ENCODE measurements around the gene RALGPS1.

The RALGPS1 gene

GRCh38 chr9:127097683-127098082 lies 183.1 kb downstream of the RALGPS1 start:
- no peak for TF ChIP-seq CTCF (IDR thresholded peaks at IDR 0.05; ENCODE audit: low read depth, low read length)
- H3K4me3 ChIP-seq (ENCODE audit: low read depth, low read length) = no peak overlapping the region

- no peak for TF ChIP-seq CTCF (IDR thresholded peaks at IDR 0.05; ENCODE audit: low read depth, low read length)
- H3K4me3 ChIP-seq (ENCODE audit: low read depth, low read length) = no peak overlapping the region
Measured at GRCh38 chr9:127098916-127099553, 184.5 kb downstream of the RALGPS1 start.

GRCh38 chr9:127099664-127100063 lies 185.1 kb downstream of the RALGPS1 start:
- no peak for TF ChIP-seq CTCF (IDR thresholded peaks at IDR 0.05; ENCODE audit: low read depth, low read length)

GRCh38 chr9:127102176-127102575 lies 187.6 kb downstream of the RALGPS1 start:
- TF ChIP-seq CTCF (IDR thresholded peaks at IDR 0.05; ENCODE audit: low read depth, low read length) = no peak
- no peak overlapping the region for H3K4me3 ChIP-seq (ENCODE audit: low read depth, low read length)

More at GRCh38 chr9:127099664-127100063, 185.1 kb downstream of the RALGPS1 start:
- H3K4me3 ChIP-seq (ENCODE audit: low read depth, low read length) = no peak overlapping the region

GRCh38 chr9:127102788-127103187 lies 188.2 kb downstream of the RALGPS1 start:
- H3K4me3 ChIP-seq (ENCODE audit: low read depth, low read length) = no peak overlapping the region
- TF ChIP-seq CTCF (IDR thresholded peaks at IDR 0.05; ENCODE audit: low read depth, low read length) = no peak

- TF ChIP-seq CTCF (IDR thresholded peaks at IDR 0.05; ENCODE audit: low read depth, low read length) = no peak
- no peak overlapping the region for H3K4me3 ChIP-seq (ENCODE audit: low read depth, low read length)
Measured at GRCh38 chr9:127104581-127105311, 190.2 kb downstream of the RALGPS1 start.

- no peak for TF ChIP-seq CTCF (IDR thresholded peaks at IDR 0.05; ENCODE audit: low read depth, low read length)
- H3K4me3 ChIP-seq (ENCODE audit: low read depth, low read length) = no peak overlapping the region
Measured at GRCh38 chr9:127105805-127106465, 191.4 kb downstream of the RALGPS1 start.

Measured in WI38 (cell line).